ENCODE measurements around the gene AFF2. TPM values are rescaled to one million over a fixed set of nuclear protein-coding genes. Genes with fewer than 3 reads are reported as not detected.

The AFF2 gene
- total RNA-seq, 2 donors from 2014 or later = 0.89 to 3.2 TPM

DNA sequence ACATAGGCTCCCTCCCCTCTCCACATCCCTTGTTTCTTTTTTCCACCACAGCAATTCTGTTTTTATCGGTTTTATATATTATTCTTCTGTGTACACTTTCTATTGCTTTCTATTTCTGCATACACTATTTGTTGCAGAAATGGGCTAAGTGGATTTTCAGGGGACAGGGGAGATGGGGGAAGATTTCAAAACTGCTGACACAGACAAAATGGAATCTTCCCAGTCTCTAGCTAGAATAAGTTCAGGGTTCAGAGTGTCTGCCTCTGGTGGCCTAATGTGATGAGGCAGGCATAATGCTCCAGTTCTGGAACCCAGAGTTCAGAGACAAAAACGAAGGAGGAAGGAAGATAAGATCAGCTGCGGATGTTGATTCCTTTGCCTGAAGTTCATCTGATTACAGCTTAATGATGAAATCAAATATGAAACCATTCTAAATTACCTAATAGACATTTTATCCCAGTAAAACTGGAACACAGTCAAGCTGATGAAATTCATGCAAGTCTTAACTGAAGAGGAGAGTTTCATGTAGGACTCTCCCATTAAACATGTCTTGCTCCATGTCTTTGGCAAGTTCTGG is 447.1 kb downstream of the AFF2 start:
- no peaks in the 10 kb centered on the region for H3K4me1 ChIP-seq
- H3K27ac ChIP-seq = no peak overlapping the region
- no peaks in the 10 kb centered on the region for H3K9me3 ChIP-seq
- TF ChIP-seq, protein P1, sequence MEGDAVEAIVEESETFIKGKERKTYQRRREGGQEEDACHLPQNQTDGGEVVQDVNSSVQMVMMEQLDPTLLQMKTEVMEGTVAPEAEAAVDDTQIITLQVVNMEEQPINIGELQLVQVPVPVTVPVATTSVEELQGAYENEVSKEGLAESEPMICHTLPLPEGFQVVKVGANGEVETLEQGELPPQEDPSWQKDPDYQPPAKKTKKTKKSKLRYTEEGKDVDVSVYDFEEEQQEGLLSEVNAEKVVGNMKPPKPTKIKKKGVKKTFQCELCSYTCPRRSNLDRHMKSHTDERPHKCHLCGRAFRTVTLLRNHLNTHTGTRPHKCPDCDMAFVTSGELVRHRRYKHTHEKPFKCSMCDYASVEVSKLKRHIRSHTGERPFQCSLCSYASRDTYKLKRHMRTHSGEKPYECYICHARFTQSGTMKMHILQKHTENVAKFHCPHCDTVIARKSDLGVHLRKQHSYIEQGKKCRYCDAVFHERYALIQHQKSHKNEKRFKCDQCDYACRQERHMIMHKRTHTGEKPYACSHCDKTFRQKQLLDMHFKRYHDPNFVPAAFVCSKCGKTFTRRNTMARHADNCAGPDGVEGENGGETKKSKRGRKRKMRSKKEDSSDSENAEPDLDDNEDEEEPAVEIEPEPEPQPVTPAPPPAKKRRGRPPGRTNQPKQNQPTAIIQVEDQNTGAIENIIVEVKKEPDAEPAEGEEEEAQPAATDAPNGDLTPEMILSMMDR (IDR thresholded peaks at IDR 0.05) = no peak
- H3K27me3 ChIP-seq = no peaks in the 10 kb centered on the region
- DNase-seq (ENCODE audit: low spot score) = no peak
- H3K36me3 ChIP-seq = no peaks in the 10 kb centered on the region
- H3K4me3 ChIP-seq = no peak overlapping the region

DNA sequence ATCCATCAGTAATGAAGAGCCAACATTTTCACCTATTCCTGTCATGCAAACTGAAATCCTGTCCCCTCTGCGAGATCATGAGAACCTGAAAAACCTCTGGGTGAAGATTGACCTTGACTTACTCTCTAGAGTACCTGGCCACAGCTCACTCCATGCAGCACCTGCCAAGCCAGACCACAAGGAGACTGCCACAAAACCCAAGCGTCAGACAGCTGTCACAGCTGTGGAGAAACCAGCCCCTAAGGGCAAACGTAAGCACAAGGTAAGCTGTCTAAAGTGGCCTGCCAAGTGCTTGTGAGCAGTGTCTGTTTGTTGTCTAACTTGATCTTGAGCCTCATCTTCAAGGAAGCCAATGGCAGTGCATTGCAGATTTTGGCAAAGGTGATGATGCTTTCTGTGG is 455.9 kb downstream of the AFF2 start:
- TF ChIP-seq, protein P1 (IDR thresholded peaks at IDR 0.05) = no peak
- Histone ChIP-seq H3K9me3 (no peaks in the 10 kb centered on the region), H3K36me3 (no peaks in the 10 kb centered on the region), H3K27me3 (no peaks in the 10 kb centered on the region), H3K27ac (no peak overlapping the region), H3K4me1 (no peaks in the 10 kb centered on the region), H3K4me3 (no peak overlapping the region)
- no peak for DNase-seq (ENCODE audit: low spot score)

DNA sequence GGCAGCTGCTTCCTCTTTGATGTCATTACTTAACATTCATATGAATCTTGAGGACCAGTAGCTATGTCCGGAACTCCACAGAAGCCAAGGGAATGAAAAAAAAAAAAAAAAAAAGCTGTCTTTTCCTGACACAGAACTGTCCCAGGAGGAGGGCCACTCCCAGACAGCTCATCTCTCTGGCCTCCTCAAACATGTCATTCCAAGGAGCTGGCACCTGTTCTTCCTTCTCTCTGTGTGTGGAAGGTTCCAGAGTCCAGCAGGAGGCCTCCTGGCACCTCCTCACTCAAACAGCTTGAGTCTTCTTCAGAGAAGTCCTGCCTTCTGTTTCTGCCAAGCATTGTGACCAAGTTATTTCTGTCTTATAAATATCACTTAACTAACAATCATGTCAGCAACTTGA is 458.5 kb downstream of the AFF2 start:
- no peak for DNase-seq (ENCODE audit: low spot score)
- TF ChIP-seq, protein P1 (IDR thresholded peaks at IDR 0.05) = no peak
- Histone ChIP-seq H3K4me1 (no peaks in the 10 kb centered on the region), H3K36me3 (no peaks in the 10 kb centered on the region), H3K27me3 (no peaks in the 10 kb centered on the region), H3K27ac (no peak overlapping the region), H3K9me3 (no peaks in the 10 kb centered on the region), H3K4me3 (no peak overlapping the region)

DNA sequence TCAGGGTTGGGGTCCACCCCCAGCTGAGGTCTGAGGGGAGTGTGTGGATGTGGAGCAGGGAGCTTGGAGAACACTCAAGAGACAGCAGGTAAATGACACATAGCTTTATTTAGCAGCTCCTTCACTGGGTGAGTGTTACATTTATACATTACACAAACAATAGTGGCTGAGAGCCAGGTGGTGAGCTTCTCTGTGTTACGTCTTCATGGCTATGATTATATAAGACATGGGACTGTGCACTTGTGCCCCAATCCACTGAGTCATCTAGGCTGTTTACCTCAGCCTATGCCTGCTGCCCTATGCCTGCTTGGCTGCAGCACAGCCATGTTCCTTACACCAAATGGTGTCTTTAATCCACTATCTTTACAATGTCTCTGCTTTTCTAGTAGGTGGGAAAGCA is 459.6 kb downstream of the AFF2 start:
- no peaks in the 10 kb centered on the region for H3K27me3 ChIP-seq
- H3K27ac ChIP-seq = no peak overlapping the region
- H3K36me3 ChIP-seq = no peaks in the 10 kb centered on the region
- H3K9me3 ChIP-seq = no peaks in the 10 kb centered on the region
- H3K4me3 ChIP-seq = no peak overlapping the region
- TF ChIP-seq, protein P1 (IDR thresholded peaks at IDR 0.05) = no peak
- no peak for DNase-seq (ENCODE audit: low spot score)
- H3K4me1 ChIP-seq = no peaks in the 10 kb centered on the region

DNA sequence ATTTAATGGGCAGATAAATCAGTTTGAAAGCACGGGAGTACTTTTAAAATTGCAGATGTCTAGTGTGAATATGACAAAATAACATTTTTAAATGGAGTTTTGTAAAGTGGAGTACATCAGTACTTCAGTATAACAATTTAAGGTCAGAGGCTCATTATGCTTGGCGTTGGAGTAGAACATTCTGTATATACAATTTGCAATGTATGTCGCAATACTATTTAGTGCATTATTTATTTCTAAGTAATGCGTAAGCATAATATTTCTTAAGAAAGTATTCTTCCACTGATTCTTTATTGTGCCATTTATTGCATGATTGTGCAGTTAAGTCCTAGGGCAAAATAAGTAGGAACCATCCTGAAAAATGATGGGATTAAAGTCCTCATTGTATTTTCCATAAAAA is 461.6 kb downstream of the AFF2 start:
- H3K27me3 ChIP-seq = no peaks in the 10 kb centered on the region
- no peaks in the 10 kb centered on the region for H3K4me1 ChIP-seq
- no peaks in the 10 kb centered on the region for H3K36me3 ChIP-seq
- H3K4me3 ChIP-seq = no peak overlapping the region
- TF ChIP-seq, protein P1 (IDR thresholded peaks at IDR 0.05) = no peak
- no peak for DNase-seq (ENCODE audit: low spot score)
- no peak overlapping the region for H3K27ac ChIP-seq
- no peaks in the 10 kb centered on the region for H3K9me3 ChIP-seq

All from right atrium auricular region (tissue), 2 donors.